ENCODE results near the gene DLG2. TPM values are rescaled to one million over a fixed set of nuclear protein-coding genes. Genes with fewer than 3 reads are reported as not detected.

Gene DLG2
- total RNA-seq, 1 experiment from 2014 or later: 17.5 TPM

GRCh38 chr11:85575388-85575787 is 51.8 kb downstream of the DLG2 start:
- ATAC-seq (peak; percentile 72), DNase-seq (ENCODE audit: low spot score) (no peak)
- Mint-ChIP-seq H3K4me3 (no peak overlapping the region), H3K36me3 (peaks cover 45% of the 10 kb centered on the region), H3K4me1 (peaks cover 15% of the 10 kb centered on the region), H3K9me3 (peaks cover 43% of the 10 kb centered on the region), H3K27me3 (ENCODE audit: low read depth) (no peaks in the 10 kb centered on the region; the same call in 1 of the 2 replicates), H3K27ac (peak overlapping the region; percentile 20; the same call in 1 of the 2 replicates)
- ChIA-PET CTCF (no interaction called here), POLR2A (no interaction called here)
- TF ChIP-seq CREM (CRISPR knock-in tag; IDR thresholded peaks at IDR 0.05) (no peak), SMAD4 (CRISPR knock-in tag; IDR thresholded peaks at IDR 0.05) (no peak), IRF2 (CRISPR knock-in tag; IDR thresholded peaks at IDR 0.05; ENCODE audit: borderline replicate concordance, low read depth) (no peak), ZBTB21 (CRISPR knock-in tag; IDR thresholded peaks at IDR 0.05; ENCODE audit: borderline replicate concordance) (no peak), PRDM15 (CRISPR knock-in tag; IDR thresholded peaks at IDR 0.05) (no peak), TEAD4 (CRISPR knock-in tag; IDR thresholded peaks at IDR 0.05) (no peak), ATF6 (CRISPR knock-in tag; IDR thresholded peaks at IDR 0.05) (no peak), NR1H2 (CRISPR knock-in tag; IDR thresholded peaks at IDR 0.05) (no peak), KAT7 (CRISPR knock-in tag; IDR thresholded peaks at IDR 0.05; ENCODE audit: borderline replicate concordance) (no peak), PRRX2 (CRISPR knock-in tag; IDR thresholded peaks at IDR 0.05) (no peak), EMX1 (CRISPR knock-in tag; IDR thresholded peaks at IDR 0.05) (no peak), NFE2L1 (CRISPR knock-in tag; IDR thresholded peaks at IDR 0.05) (no peak), ETV6 (CRISPR knock-in tag; IDR thresholded peaks at IDR 0.05) (no peak), AFF4 (CRISPR knock-in tag; IDR thresholded peaks at IDR 0.05; ENCODE audit: borderline replicate concordance) (no peak), GABPB1 (CRISPR knock-in tag; IDR thresholded peaks at IDR 0.05) (no peak)

GRCh38 chr11:85572056-85572455 is 55.1 kb downstream of the DLG2 start:
- ChIA-PET POLR2A (no interaction called here), CTCF (no interaction called here)
- Mint-ChIP-seq H3K27ac (no peak overlapping the region), H3K4me3 (no peak overlapping the region), H3K36me3 (peaks cover 51% of the 10 kb centered on the region), H3K4me1 (peaks cover 15% of the 10 kb centered on the region), H3K27me3 (ENCODE audit: low read depth) (no peaks in the 10 kb centered on the region; the same call in 1 of the 2 replicates), H3K9me3 (peaks cover 47% of the 10 kb centered on the region)
- no peak for DNase-seq (ENCODE audit: low spot score)
- TF ChIP-seq NR1H2 (CRISPR knock-in tag; IDR thresholded peaks at IDR 0.05): no peak
- TF ChIP-seq E2F1 (CRISPR knock-in tag; IDR thresholded peaks at IDR 0.05): no peak
- no peak for TF ChIP-seq EMX1 (CRISPR knock-in tag; IDR thresholded peaks at IDR 0.05)
- TF ChIP-seq CBFB (CRISPR knock-in tag; IDR thresholded peaks at IDR 0.05; ENCODE audit: low read depth): no peak
- TF ChIP-seq NFYB (CRISPR knock-in tag; conservative IDR thresholded peaks at IDR 0.05; ENCODE audit: low read depth): no peak
- no peak for TF ChIP-seq USF2 (CRISPR knock-in tag; IDR thresholded peaks at IDR 0.05)
- no peak for TF ChIP-seq ZNF416 (CRISPR knock-in tag; IDR thresholded peaks at IDR 0.05)
- TF ChIP-seq JUN (CRISPR knock-in tag; IDR thresholded peaks at IDR 0.05): no peak
- TF ChIP-seq PREB (CRISPR knock-in tag; IDR thresholded peaks at IDR 0.05; ENCODE audit: borderline replicate concordance): no peak
- no peak for TF ChIP-seq JAZF1 (CRISPR knock-in tag; IDR thresholded peaks at IDR 0.05)
- ATAC-seq: no peak

Measured in WTC11 (cell line).